ENCODE results near the gene DOLPP1.

DNA sequence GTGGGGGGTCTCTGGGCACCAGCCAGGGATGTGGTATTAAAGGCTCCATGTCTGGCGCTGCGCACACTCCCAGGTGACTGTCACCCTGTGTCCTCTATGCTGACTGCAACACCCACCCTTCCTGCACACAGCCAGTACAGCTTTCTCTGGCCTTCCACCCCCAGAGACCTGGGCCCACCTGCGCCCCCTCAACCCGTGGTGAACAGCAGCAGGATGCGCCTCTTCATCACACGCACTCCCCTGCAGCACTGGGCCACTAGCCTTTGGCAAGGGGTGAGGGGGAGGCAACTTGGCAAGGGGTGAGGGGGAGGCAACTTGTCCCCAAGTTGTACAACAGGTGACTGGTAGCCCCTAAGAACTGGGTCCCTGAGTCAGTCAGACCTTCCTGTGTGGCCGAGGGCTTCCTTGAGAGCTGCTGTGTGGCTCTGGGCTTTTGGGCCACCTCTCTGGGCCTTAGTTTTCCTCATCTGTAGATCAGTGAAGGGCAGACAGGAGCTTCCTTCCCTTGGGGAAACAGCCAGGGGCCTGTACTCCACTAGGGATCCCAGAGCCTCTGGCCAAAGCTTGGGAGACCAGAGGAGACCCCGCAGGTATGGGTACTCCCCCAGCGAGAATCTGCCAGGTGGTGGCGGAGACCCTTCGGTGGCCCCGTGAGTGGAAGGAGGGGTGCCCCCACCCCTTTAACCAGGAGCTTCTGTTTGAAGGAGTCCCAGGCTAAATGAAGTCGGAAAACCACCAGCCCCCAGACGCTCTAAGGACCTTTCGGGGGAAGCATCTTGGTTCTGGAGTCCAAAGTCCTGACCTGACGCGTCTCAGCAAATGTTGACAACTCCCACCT is 25.2 kb downstream of the DOLPP1 start:
- no peak for TF ChIP-seq CTCF (IDR thresholded peaks at IDR 0.05; ENCODE audit: low read depth, low read length, poor library complexity, severe bottlenecking)
- TF ChIP-seq EZH2phosphoT487 (IDR thresholded peaks at IDR 0.05; ENCODE audit: borderline replicate concordance, low read length): no peak
